Endothelial cell of umbilical vein (primary cell): Measurements from ENCODE around the gene ZMIZ1. TPM values are rescaled to one million over a fixed set of nuclear protein-coding genes. Genes with fewer than 3 reads are reported as not detected.

Experiments used
- BruUV-seq: library from RNA; stranded (reverse); fragments of 400-500 nt; replicated peaks from 2 replicates; lab custom pipeline; 2021; lab: Mats Ljungman, UMichigan
- CTCF ChIA-PET: fragments of 300-600, 350-600 bp; sonication (Branson Sonifier 250); formaldehyde crosslinking; loops from one replicate; lab custom pipeline; 2021; ENCODE audit warnings: antibody characterized with exemption, inconsistent platforms; lab: Charles Lee
- POLR2A ChIA-PET: fragments of 300-600, 350-600 bp; sonication (Branson Sonifier 250); formaldehyde crosslinking; loops from one replicate; lab custom pipeline; 2021; ENCODE audit warnings: antibody characterized with exemption, inconsistent platforms; lab: Charles Lee
- DNase-seq: peaks from one replicate; pipeline ENCODE4 v3.0.0-alpha.2; 2011; ENCODE audit warnings: low read depth, low spot score
- FAIRE-seq: peaks from 2 replicates; lab custom pipeline; 2011; peaks lifted over from hg19 to GRCh38; lab: Jason Lieb, UNC
- H2AFZ ChIP-seq: 2 replicates; pipeline ENCODE4 v1.6.0; 2012; ENCODE audit warnings: low read depth, low read length, control low read depth, inconsistent platforms
- H3K27ac ChIP-seq: 2 replicates; pipeline ENCODE4 v1.5.1; 2011; ENCODE audit warnings: low read depth, mild to moderate bottlenecking, control low read depth, low read length, moderate library complexity; ENCODE audit not compliant: insufficient read depth
- H3K27me3 ChIP-seq, 2 experiments: 2 replicates each; pipeline versions ENCODE4 v1.6.0 to v1.6.1; 2011; ENCODE audit warnings: low read length in 2 of 2, mixed read lengths in 1 of 2; ENCODE audit not compliant: control insufficient read depth in 2 of 2, insufficient read depth in 2 of 2
- H3K36me3 ChIP-seq, 2 experiments: 2 replicates in 1 of 2; 3 replicates in 1 of 2; pipeline ENCODE4 v1.5.1; 2011; ENCODE audit warnings: low read length in 2 of 2, mild to moderate bottlenecking in 1 of 2, moderate library complexity in 1 of 2; ENCODE audit not compliant: control insufficient read depth in 2 of 2, insufficient read depth in 2 of 2; ENCODE audit errors: extremely low read depth in 1 of 2
- H3K4me1 ChIP-seq: 3 replicates; pipeline ENCODE4 v1.5.1; 2011; ENCODE audit warnings: mild to moderate bottlenecking, low read length; ENCODE audit not compliant: control insufficient read depth, insufficient read depth; ENCODE audit errors: extremely low read depth
- H3K4me2 ChIP-seq: 2 replicates; pipeline ENCODE4 v1.6.1; 2011; ENCODE audit warnings: low read length, control low read depth, mixed read lengths; ENCODE audit not compliant: insufficient read depth
- H3K4me3 ChIP-seq, 3 experiments: fragments of 200-600 bp in 1 of 3; sonication (generic), shearing (Covaris generic) in 1 of 3; replicated peaks in 1 of 3; 2 replicates each; pipeline ENCODE4 v1.5.1; 2011 to 2016; ENCODE audit warnings: control low read depth in 3 of 3, low read length in 3 of 3, mild to moderate bottlenecking in 2 of 3, inconsistent platforms in 1 of 3, low read depth in 1 of 3, moderate library complexity in 1 of 3; ENCODE audit not compliant: insufficient read depth in 1 of 3
- H3K79me2 ChIP-seq: 2 replicates; pipeline ENCODE4 v1.6.0; 2012; ENCODE audit warnings: low read length, inconsistent platforms; ENCODE audit not compliant: control insufficient read depth, insufficient read depth
- H3K9ac ChIP-seq: replicated peaks from 2 replicates; pipeline ENCODE3; 2011; ENCODE audit warnings: low read length, control low read depth; ENCODE audit not compliant: insufficient read depth; ENCODE audit errors: extremely low read depth
- H3K9me1 ChIP-seq: replicated peaks from 3 replicates; pipeline ENCODE4 v1.6.0; 2011; ENCODE audit warnings: mild to moderate bottlenecking, low read length; ENCODE audit not compliant: control insufficient read depth, insufficient read depth; ENCODE audit errors: extremely low read depth
- H3K9me3 ChIP-seq: replicated peaks from 2 replicates; pipeline ENCODE4 v1.5.1; 2012; ENCODE audit warnings: low read length, inconsistent platforms; ENCODE audit not compliant: control insufficient read depth, insufficient read depth
- H4K20me1 ChIP-seq: replicated peaks from 2 replicates; pipeline ENCODE3; 2011; ENCODE audit warnings: mild to moderate bottlenecking, low read length; ENCODE audit not compliant: control insufficient read depth, insufficient read depth; ENCODE audit errors: extremely low read depth
- EZH2 ChIP-seq: IDR thresholded peaks from 2 replicates; pipeline ENCODE4 v1.6.1; 2012; ENCODE audit warnings: borderline replicate concordance, low read depth, mild to moderate bottlenecking, moderate library complexity, low read length, inconsistent platforms; ENCODE audit not compliant: severe bottlenecking
- FOS ChIP-seq: IDR thresholded peaks from 2 replicates; pipeline ENCODE4 v1.6.1; 2011; ENCODE audit warnings: mild to moderate bottlenecking, low read length, moderate library complexity, borderline replicate concordance; ENCODE audit not compliant: insufficient read depth
- GATA2 ChIP-seq: IDR thresholded peaks from 2 replicates; pipeline ENCODE4 v1.7.0; 2011; ENCODE audit warnings: low read depth, mild to moderate bottlenecking, moderate library complexity, mixed read lengths, low read length; ENCODE audit not compliant: insufficient read length, insufficient read depth
- JUN ChIP-seq: IDR thresholded peaks from 2 replicates; pipeline ENCODE4 v1.6.1; 2011; ENCODE audit warnings: borderline replicate concordance, low read depth; ENCODE audit not compliant: insufficient read length, insufficient read depth
- MAX ChIP-seq: IDR thresholded peaks from 2 replicates; pipeline ENCODE4 v1.6.1; 2011; ENCODE audit not compliant: insufficient read depth, insufficient read length
- MYC ChIP-seq: IDR thresholded peaks from one replicate; pipeline ENCODE4 v1.6.1; 2011; ENCODE audit warnings: mild to moderate bottlenecking, low read depth, low read length
- POLR2A ChIP-seq: IDR thresholded peaks from 2 replicates; pipeline ENCODE4 v1.6.1; 2012; ENCODE audit warnings: low read depth, mild to moderate bottlenecking, control low read depth, low read length
- POLR2AphosphoS5 ChIP-seq: IDR thresholded peaks from 2 replicates; pipeline ENCODE4 v1.6.1; 2012; ENCODE audit warnings: low read depth, mild to moderate bottlenecking, control low read depth, low read length, moderate library complexity; ENCODE audit not compliant: insufficient read depth
- dilution Hi-C: fragments of 300-500 bp; cut with MboI; formaldehyde crosslinking; loops from one replicate; pipeline ENCODE4 v1.15.0; 2019; ENCODE audit warnings: low sequenced_read_pairs; ENCODE audit not compliant: extremely low pct_ligation_motif_present
- intact Hi-C: fragments of 100-400 bp; cut with micrococcal nuclease; formaldehyde crosslinking; loops from one replicate; pipeline ENCODE4 v1.10.0; 2022
- polyA plus RNA-seq, 4 experiments: library from polyadenylated mRNA; depleted of rRNA in 3 of 4; stranded (reverse) in 3 of 4; unstranded in 1 of 4; fragments of >200 nt; gene quantifications; 2 replicates each; pipeline versions ENCODE4 v1.2.1 to v1.2.3, GENCODE V29; 2011 to 2012; ENCODE audit warnings: missing spikeins in 1 of 4
- total RNA-seq: library from RNA; stranded (reverse); gene quantifications from 2 replicates; pipeline ENCODE4 v1.2.3, GENCODE V29; 2021
- TF ChIP-seq, protein P1 (sequence below), 2 donors: IDR thresholded peaks; 1 replicate in 1 of 2; 2 replicates in 1 of 2; pipeline ENCODE4 v1.5.1; 2011; ENCODE audit warnings: low read length in 2 of 2, mild to moderate bottlenecking in 2 of 2, moderate library complexity in 2 of 2, control low read depth in 1 of 2, inconsistent platforms in 1 of 2, low read depth in 1 of 2; ENCODE audit not compliant: insufficient read depth in 1 of 2; ENCODE audit errors: extremely low read depth in 1 of 2

ZMIZ1 gene
- total and polyA plus RNA-seq, 2 donors (not counting 3 experiments of a cell fraction or from before 2014, with no cell fraction given) = 12.5 to 46.7 TPM

- H3K27me3 ChIP-seq = no peaks in the 10 kb centered on the region
- ChIA-PET CTCF (interaction anchor here (0.8 to 1.2 kb wide), 2 partner anchors 14 to 1050 kb away, joined by 3 read pairs; no protein-coding TSS in a partner anchor), POLR2A (no interaction called here)
- H3K4me2 ChIP-seq = no peak overlapping the region
- peaks cover 84% of the 10 kb centered on the region for H3K79me2 ChIP-seq
- H2AFZ ChIP-seq = no peak overlapping the region
- BruUV-seq = no TSS peak
- no peak overlapping the region for H3K27ac ChIP-seq
- no peaks in the 10 kb centered on the region for H3K9me1 ChIP-seq
- no peaks in the 10 kb centered on the region for H4K20me1 ChIP-seq
- H3K36me3 ChIP-seq = peaks cover 0 to 2% of the 10 kb centered on the region in 2 experiments
- intact Hi-C loops (no loop called here), dilution Hi-C loops (no loop called here)
- H3K9ac ChIP-seq = no peak overlapping the region
- H3K9me3 ChIP-seq = no peaks in the 10 kb centered on the region
- H3K4me1 ChIP-seq = peaks cover 12% of the 10 kb centered on the region
- TF ChIP-seq POLR2AphosphoS5 (no peak), GATA2 (no peak), POLR2A (no peak), MAX (no peak), FOS (no peak)
- H3K4me3 ChIP-seq = no peak overlapping the region
- peak; percentile 15 for DNase-seq
- FAIRE-seq = no peak
These were observed 28.5 kb downstream of the ZMIZ1 start for GRCh38 chr10:79097021-79097872.

DNA sequence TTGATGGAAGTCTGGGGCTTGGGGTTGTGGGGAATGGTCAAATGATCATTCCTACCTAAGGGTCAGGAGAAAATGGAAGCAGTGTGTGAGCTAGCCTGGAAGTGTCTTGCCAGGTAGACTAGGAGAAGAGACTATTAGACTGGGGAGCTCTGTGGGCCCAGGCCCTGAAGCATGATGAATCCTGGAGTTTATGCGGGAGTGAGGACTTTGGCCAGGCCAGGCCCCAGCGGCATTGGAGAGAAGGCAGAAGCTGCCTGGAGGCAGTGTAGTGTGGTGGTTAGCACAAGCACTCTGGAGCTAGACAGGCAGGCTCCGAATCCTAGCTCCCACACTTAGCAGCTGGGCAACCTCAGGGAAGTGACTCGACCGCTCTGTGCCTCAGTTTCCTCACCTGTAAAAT lies 29.3 kb downstream of the ZMIZ1 start:
- Histone ChIP-seq H3K27ac (no peak overlapping the region), H3K79me2 (peaks cover 83% of the 10 kb centered on the region), H3K4me2 (no peak overlapping the region), H3K4me1 (peaks cover 19% of the 10 kb centered on the region), H3K9me3 (no peaks in the 10 kb centered on the region), H3K4me3 (no peak overlapping the region), H3K36me3 (peaks cover 0 to 2% of the 10 kb centered on the region in 2 experiments), H2AFZ (no peak overlapping the region), H3K9me1 (no peaks in the 10 kb centered on the region), H3K27me3 (no peaks in the 10 kb centered on the region), H3K9ac (no peak overlapping the region), H4K20me1 (no peaks in the 10 kb centered on the region)
- dilution Hi-C loops (no loop called here), intact Hi-C loops (no loop called here)
- no peak for FAIRE-seq
- ChIA-PET POLR2A (no interaction called here), CTCF (interaction anchor here (1.2 kb wide), 1 partner anchor 30 kb away, joined by 4 read pairs; no protein-coding TSS in a partner anchor)
- no peak for DNase-seq
- BruUV-seq = no TSS peak
- TF ChIP-seq FOS = no peak
- TF ChIP-seq MYC = no peak
- TF ChIP-seq EZH2 = no peak
- no peak for TF ChIP-seq POLR2AphosphoS5
- no peak for TF ChIP-seq JUN
- no peak for TF ChIP-seq GATA2
- no peak for TF ChIP-seq MAX
- no peak for TF ChIP-seq POLR2A
- TF ChIP-seq, protein P1, sequence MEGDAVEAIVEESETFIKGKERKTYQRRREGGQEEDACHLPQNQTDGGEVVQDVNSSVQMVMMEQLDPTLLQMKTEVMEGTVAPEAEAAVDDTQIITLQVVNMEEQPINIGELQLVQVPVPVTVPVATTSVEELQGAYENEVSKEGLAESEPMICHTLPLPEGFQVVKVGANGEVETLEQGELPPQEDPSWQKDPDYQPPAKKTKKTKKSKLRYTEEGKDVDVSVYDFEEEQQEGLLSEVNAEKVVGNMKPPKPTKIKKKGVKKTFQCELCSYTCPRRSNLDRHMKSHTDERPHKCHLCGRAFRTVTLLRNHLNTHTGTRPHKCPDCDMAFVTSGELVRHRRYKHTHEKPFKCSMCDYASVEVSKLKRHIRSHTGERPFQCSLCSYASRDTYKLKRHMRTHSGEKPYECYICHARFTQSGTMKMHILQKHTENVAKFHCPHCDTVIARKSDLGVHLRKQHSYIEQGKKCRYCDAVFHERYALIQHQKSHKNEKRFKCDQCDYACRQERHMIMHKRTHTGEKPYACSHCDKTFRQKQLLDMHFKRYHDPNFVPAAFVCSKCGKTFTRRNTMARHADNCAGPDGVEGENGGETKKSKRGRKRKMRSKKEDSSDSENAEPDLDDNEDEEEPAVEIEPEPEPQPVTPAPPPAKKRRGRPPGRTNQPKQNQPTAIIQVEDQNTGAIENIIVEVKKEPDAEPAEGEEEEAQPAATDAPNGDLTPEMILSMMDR (IDR thresholded peaks at IDR 0.05; ENCODE audit: extremely low read depth in 1 of 2, insufficient read depth in 1 of 2, low read depth in 1 of 2, low read length in 2 of 2) = no peak
